ENCODE results near the gene MALSU1. TPM values are rescaled to one million over a fixed set of nuclear protein-coding genes. Genes with fewer than 3 reads are reported as not detected.

MALSU1 gene
- total and polyA plus RNA-seq, 2 of the 13 experiments (the other 11 are each of a cell fraction or from before 2014, with no cell fraction given) = 72.0 to 141 TPM

DNA sequence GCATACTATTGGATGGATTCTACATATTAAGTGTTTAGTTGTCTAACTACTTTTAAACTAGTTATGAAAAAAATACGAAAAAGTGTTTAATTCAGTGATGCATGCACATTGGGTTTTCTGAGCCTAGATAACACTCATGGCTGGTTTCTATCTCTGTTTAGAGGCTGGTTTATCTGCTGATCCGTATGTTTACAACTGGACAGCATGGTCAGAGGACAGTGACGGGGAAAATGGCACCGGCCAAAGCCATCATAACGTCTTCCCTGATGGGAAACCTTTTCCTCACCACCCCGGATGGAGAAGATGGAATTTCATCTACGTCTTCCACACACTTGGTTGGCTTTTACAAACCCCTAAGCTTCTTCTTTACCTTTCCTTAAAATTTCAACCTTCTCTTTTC lies 42.4 kb upstream of the MALSU1 start:
- no peak overlapping the region for H3K4me3 ChIP-seq (replicated peaks in 1 of 3; ENCODE audit: insufficient read depth in 1 of 3, low read depth in 2 of 3, low read length in 3 of 3)
- intact Hi-C loops (cut with micrococcal nuclease; ENCODE audit: unreplicated experiment) (no loop called here), in situ Hi-C loops (cut with HindIII; ENCODE audit: extremely low pct_ligation_motif_present, low pct_unique_long_range_greater_than_20kb) (loop anchor here (25.0 kb wide), 1 partner anchor 456 kb away; the partner anchor contains the start of gene STK31)
- no peak overlapping the region for H2AFZ ChIP-seq (ENCODE audit: low read length)
- H3K4me2 ChIP-seq (ENCODE audit: low read depth, low read length) = no peak overlapping the region
- H3K79me2 ChIP-seq (ENCODE audit: insufficient read depth, low read length) = no peaks in the 10 kb centered on the region
- H3K9ac ChIP-seq (ENCODE audit: insufficient read depth, low read depth, low read length) = no peak overlapping the region
- 40% methylated on average over 7 of the region's 7 CpGs for WGBS (ENCODE audit: low lambda C conversion rate)
- ATAC-seq = no peak
- DNase-seq (ENCODE audit: low spot score) = no peak
- POLR2A ChIA-PET = no interaction called here
- no peak for FAIRE-seq
- BruUV-seq (replicated peaks) = no TSS peak
- H3K27ac ChIP-seq (ENCODE audit: extremely low read length, insufficient read depth, low read length) = no peak overlapping the region
- H4K20me1 ChIP-seq (ENCODE audit: insufficient read depth, low read length) = no peaks in the 10 kb centered on the region
- CTCF ChIA-PET (ENCODE audit: low intra/inter-chr PET ratio, low total read pairs) = no interaction called here
- TF ChIP-seq, protein P1, sequence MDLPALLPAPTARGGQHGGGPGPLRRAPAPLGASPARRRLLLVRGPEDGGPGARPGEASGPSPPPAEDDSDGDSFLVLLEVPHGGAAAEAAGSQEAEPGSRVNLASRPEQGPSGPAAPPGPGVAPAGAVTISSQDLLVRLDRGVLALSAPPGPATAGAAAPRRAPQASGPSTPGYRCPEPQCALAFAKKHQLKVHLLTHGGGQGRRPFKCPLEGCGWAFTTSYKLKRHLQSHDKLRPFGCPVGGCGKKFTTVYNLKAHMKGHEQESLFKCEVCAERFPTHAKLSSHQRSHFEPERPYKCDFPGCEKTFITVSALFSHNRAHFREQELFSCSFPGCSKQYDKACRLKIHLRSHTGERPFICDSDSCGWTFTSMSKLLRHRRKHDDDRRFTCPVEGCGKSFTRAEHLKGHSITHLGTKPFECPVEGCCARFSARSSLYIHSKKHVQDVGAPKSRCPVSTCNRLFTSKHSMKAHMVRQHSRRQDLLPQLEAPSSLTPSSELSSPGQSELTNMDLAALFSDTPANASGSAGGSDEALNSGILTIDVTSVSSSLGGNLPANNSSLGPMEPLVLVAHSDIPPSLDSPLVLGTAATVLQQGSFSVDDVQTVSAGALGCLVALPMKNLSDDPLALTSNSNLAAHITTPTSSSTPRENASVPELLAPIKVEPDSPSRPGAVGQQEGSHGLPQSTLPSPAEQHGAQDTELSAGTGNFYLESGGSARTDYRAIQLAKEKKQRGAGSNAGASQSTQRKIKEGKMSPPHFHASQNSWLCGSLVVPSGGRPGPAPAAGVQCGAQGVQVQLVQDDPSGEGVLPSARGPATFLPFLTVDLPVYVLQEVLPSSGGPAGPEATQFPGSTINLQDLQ (CRISPR knock-in tag; IDR thresholded peaks at IDR 0.05) = no peak
- TF ChIP-seq ZNF260 (CRISPR knock-in tag; IDR thresholded peaks at IDR 0.05; ENCODE audit: borderline replicate concordance, low read depth) (no peak), ZNF83 (CRISPR knock-in tag; IDR thresholded peaks at IDR 0.05; ENCODE audit: borderline replicate concordance) (no peak)
- H3K4me1 ChIP-seq (ENCODE audit: insufficient read depth, low read length) = no peaks in the 10 kb centered on the region
- H3K9me3 ChIP-seq (ENCODE audit: low read length) = no peaks in the 10 kb centered on the region
- peaks cover 3 to 24% of the 10 kb centered on the region in 2 experiments; a peak in 3 of 5 replicates for H3K27me3 ChIP-seq (ENCODE audit: control insufficient read depth in 1 of 2, insufficient read depth in 2 of 2, low read length in 2 of 2)
- H3K36me3 ChIP-seq (replicated peaks in 1 of 2; ENCODE audit: control insufficient read depth in 1 of 2, insufficient read depth in 2 of 2, low read length in 2 of 2) = no peaks in the 10 kb centered on the region

DNA sequence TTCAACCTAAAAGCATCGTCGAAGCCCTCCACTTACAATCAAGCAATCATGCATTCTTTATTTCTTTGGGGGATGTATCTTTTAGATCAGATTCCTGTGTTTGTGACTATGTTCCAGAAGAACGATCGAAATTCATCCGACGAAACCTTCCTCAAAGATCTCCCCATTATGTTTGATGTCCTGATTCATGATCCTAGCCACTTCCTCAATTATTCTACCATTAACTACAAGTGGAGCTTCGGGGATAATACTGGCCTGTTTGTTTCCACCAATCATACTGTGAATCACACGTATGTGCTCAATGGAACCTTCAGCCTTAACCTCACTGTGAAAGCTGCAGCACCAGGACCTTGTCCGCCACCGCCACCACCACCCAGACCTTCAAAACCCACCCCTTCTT lies 38.8 kb upstream of the MALSU1 start:
- no peaks in the 10 kb centered on the region for H3K4me1 ChIP-seq (ENCODE audit: insufficient read depth, low read length)
- no peak for FAIRE-seq
- 52% methylated on average over 10 of the region's 10 CpGs for WGBS (ENCODE audit: low lambda C conversion rate)
- peaks cover 3 to 20% of the 10 kb centered on the region in 2 experiments; a peak in 3 of 5 replicates for H3K27me3 ChIP-seq (ENCODE audit: control insufficient read depth in 1 of 2, insufficient read depth in 2 of 2, low read length in 2 of 2)
- BruUV-seq (replicated peaks) = no TSS peak
- H3K4me3 ChIP-seq (replicated peaks in 1 of 3; ENCODE audit: insufficient read depth in 1 of 3, low read depth in 2 of 3, low read length in 3 of 3) = no peak overlapping the region
- in situ Hi-C loops (cut with HindIII; ENCODE audit: extremely low pct_ligation_motif_present, low pct_unique_long_range_greater_than_20kb) = loop anchor here (25.0 kb wide), 1 partner anchor 452 kb away; the partner anchor contains the start of gene STK31
- ChIA-PET CTCF (ENCODE audit: low intra/inter-chr PET ratio, low total read pairs) (no interaction called here), POLR2A (no interaction called here)
- no peak for ATAC-seq
- no peaks in the 10 kb centered on the region for H3K36me3 ChIP-seq (replicated peaks in 1 of 2; ENCODE audit: control insufficient read depth in 1 of 2, insufficient read depth in 2 of 2, low read length in 2 of 2)
- H2AFZ ChIP-seq (ENCODE audit: low read length) = no peak overlapping the region
- H3K79me2 ChIP-seq (ENCODE audit: insufficient read depth, low read length) = no peaks in the 10 kb centered on the region
- no peak overlapping the region for H3K27ac ChIP-seq (ENCODE audit: extremely low read length, insufficient read depth, low read length)
- TF ChIP-seq ZMYM2 (CRISPR knock-in tag; IDR thresholded peaks at IDR 0.05) = no peak
- no peak for TF ChIP-seq SPEN (CRISPR knock-in tag; IDR thresholded peaks at IDR 0.05; ENCODE audit: low read depth)
- no peak for TF ChIP-seq ZFX (CRISPR knock-in tag; IDR thresholded peaks at IDR 0.05; ENCODE audit: low read depth)
- no peak for TF ChIP-seq ZNF207 (IDR thresholded peaks at IDR 0.05; ENCODE audit: borderline replicate concordance)
- TF ChIP-seq SALL2 (CRISPR knock-in tag; IDR thresholded peaks at IDR 0.05) = no peak
- TF ChIP-seq, protein P2, sequence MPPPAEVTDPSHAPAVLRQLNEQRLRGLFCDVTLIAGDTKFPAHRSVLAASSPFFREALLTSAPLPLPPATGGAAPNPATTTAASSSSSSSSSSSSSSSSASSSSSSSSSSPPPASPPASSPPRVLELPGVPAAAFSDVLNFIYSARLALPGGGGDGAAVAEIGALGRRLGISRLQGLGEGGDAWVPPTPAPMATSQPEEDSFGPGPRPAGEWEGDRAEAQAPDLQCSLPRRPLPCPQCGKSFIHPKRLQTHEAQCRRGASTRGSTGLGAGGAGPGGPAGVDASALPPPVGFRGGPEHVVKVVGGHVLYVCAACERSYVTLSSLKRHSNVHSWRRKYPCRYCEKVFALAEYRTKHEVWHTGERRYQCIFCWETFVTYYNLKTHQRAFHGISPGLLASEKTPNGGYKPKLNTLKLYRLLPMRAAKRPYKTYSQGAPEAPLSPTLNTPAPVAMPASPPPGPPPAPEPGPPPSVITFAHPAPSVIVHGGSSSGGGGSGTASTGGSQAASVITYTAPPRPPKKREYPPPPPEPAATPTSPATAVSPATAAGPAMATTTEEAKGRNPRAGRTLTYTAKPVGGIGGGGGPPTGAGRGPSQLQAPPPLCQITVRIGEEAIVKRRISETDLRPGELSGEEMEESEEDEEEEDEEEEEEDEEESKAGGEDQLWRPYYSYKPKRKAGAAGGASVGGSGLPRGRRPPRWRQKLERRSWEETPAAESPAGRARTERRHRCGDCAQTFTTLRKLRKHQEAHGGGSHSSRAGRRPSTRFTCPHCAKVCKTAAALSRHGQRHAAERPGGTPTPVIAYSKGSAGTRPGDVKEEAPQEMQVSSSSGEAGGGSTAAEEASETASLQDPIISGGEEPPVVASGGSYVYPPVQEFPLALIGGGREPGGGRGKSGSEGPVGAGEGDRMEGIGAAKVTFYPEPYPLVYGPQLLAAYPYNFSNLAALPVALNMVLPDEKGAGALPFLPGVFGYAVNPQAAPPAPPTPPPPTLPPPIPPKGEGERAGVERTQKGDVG (CRISPR knock-in tag; IDR thresholded peaks at IDR 0.05; ENCODE audit: borderline replicate concordance) = no peak
- no peak for TF ChIP-seq SMAD3 (CRISPR knock-in tag; IDR thresholded peaks at IDR 0.05)
- no peak for TF ChIP-seq NFRKB (IDR thresholded peaks at IDR 0.05)
- intact Hi-C loops (cut with micrococcal nuclease; ENCODE audit: unreplicated experiment) = loop anchor here (2.0 to 10.0 kb wide), 2 partner anchors 76 to 156 kb away; partner anchors contain the start of gene KLHL7
- no peak overlapping the region for H3K4me2 ChIP-seq (ENCODE audit: low read depth, low read length)
- no peaks in the 10 kb centered on the region for H3K9me3 ChIP-seq (ENCODE audit: low read length)
- no peak for DNase-seq (ENCODE audit: low spot score)
- no peak overlapping the region for H3K9ac ChIP-seq (ENCODE audit: insufficient read depth, low read depth, low read length)
- no peaks in the 10 kb centered on the region for H4K20me1 ChIP-seq (ENCODE audit: insufficient read depth, low read length)
